ENCODE measurements around the gene TMEM178B.
"Not testable (repeated sequence)": the region's sequence is repeated elsewhere in the genome, so short reads cannot be mapped to it uniquely, and the experiment has no call there.

- TF ChIP-seq CTCF, POLR2A (IDR thresholded peaks at IDR 0.05): not testable (repeated sequence)
Observed at GRCh38 chr7:141032539-141033323, 41.1 kb upstream of the TMEM178B start.
